HEK293 (cell line): Measurements from ENCODE around the gene BPIFB2.

Experiments used
- CTCF ChIA-PET: fragments of 350-600 bp; formaldehyde crosslinking; extraction: SDS; loops from one replicate; lab custom pipeline; 2021; ENCODE audit warnings: antibody characterized with exemption; lab: Yijun Ruan, JAX
- POLR2A ChIA-PET: fragments of 300-600 bp; formaldehyde crosslinking; extraction: SDS; loops from one replicate; lab custom pipeline; 2020; ENCODE audit warnings: antibody characterized with exemption, inconsistent platforms; lab: Yijun Ruan, JAX
- H3K27ac ChIP-seq: fragments of 200-500 bp; sonication (Bioruptor generic); 2 replicates; pipeline ENCODE4 v1.5.1; 2014; ENCODE audit warnings: low read depth, low read length, control low read depth, inconsistent platforms; ENCODE audit errors: extremely low read depth
- H3K36me3 ChIP-seq, 2 experiments: fragments of 200-500 bp in 1 of 2; sonication (Bioruptor generic) in 1 of 2; 1 replicate in 1 of 2; 2 replicates in 1 of 2; pipeline ENCODE4 v1.5.1; 2014 to 2017; ENCODE audit warnings: inconsistent platforms in 2 of 2, low read length in 2 of 2; ENCODE audit not compliant: control insufficient read depth in 2 of 2, insufficient read depth in 1 of 2
- H3K4me1 ChIP-seq: fragments of 200-500 bp; sonication (Bioruptor generic); 2 replicates; pipeline ENCODE4 v1.5.1; 2014; ENCODE audit warnings: mild to moderate bottlenecking, low read length, inconsistent platforms; ENCODE audit not compliant: control insufficient read depth, insufficient read depth
- H3K4me3 ChIP-seq: 2 replicates; pipeline ENCODE4 v1.5.1; 2011; ENCODE audit warnings: low read depth, mild to moderate bottlenecking, control low read depth, low read length, moderate library complexity
- H3K9me3 ChIP-seq: fragments of 200-500 bp; sonication (Bioruptor generic); 2 replicates; pipeline ENCODE4 v1.5.1; 2014; ENCODE audit warnings: low read depth, low read length, inconsistent platforms; ENCODE audit not compliant: control insufficient read depth, insufficient read depth
- GLIS1 ChIP-seq: fragments of 450-650 bp; formaldehyde crosslinking; IDR thresholded peaks from 2 replicates; pipeline ENCODE4 v1.5.1; 2016; ENCODE audit warnings: missing biosample characterization, missing genetic modification characterization
- KLF8 ChIP-seq: fragments of 450-650 bp; formaldehyde crosslinking; IDR thresholded peaks from 2 replicates; pipeline ENCODE4 v1.5.1; 2016; ENCODE audit warnings: missing biosample characterization, missing genetic modification characterization
- TCF7L2 ChIP-seq: IDR thresholded peaks from 2 replicates; pipeline ENCODE4 v1.6.1; 2011; ENCODE audit warnings: low read depth, mild to moderate bottlenecking, inconsistent platforms, low read length, moderate library complexity, borderline replicate concordance
- ZBTB8A ChIP-seq: fragments of 450-650 bp; formaldehyde crosslinking; IDR thresholded peaks from 2 replicates; pipeline ENCODE4 v1.5.1; 2016; ENCODE audit warnings: missing biosample characterization, missing genetic modification characterization
- ZNF133 ChIP-seq: fragments of 450-650 bp; formaldehyde crosslinking; IDR thresholded peaks from 2 replicates; pipeline ENCODE4 v1.5.1; 2016; ENCODE audit warnings: missing biosample characterization, missing genetic modification characterization
- ZNF214 ChIP-seq: fragments of 450-650 bp; formaldehyde crosslinking; IDR thresholded peaks from 2 replicates; pipeline ENCODE4 v1.5.1; 2017; ENCODE audit warnings: missing biosample characterization, mild to moderate bottlenecking, missing genetic modification characterization, borderline replicate concordance
- ZNF404 ChIP-seq: fragments of 450-650 bp; formaldehyde crosslinking; IDR thresholded peaks from 2 replicates; pipeline ENCODE4 v1.5.1; 2017; ENCODE audit warnings: missing biosample characterization, missing genetic modification characterization
- ZNF549 ChIP-seq: fragments of 450-650 bp; IDR thresholded peaks from 2 replicates; pipeline ENCODE4 v1.5.1; 2018; ENCODE audit warnings: missing biosample characterization, missing genetic modification characterization, mild to moderate bottlenecking, inconsistent platforms, moderate library complexity
- ZNF626 ChIP-seq: fragments of 450-650 bp; sonication (Bioruptor Pico); formaldehyde crosslinking; IDR thresholded peaks from 2 replicates; pipeline ENCODE4 v1.5.1; 2018; ENCODE audit warnings: missing biosample characterization, missing genetic modification characterization, inconsistent platforms
- ZNF660 ChIP-seq: fragments of 450-650 bp; IDR thresholded peaks from 2 replicates; pipeline ENCODE4 v1.5.1; 2018; ENCODE audit warnings: missing biosample characterization, mild to moderate bottlenecking, missing genetic modification characterization
- ZNF785 ChIP-seq: fragments of 450-650 bp; formaldehyde crosslinking; IDR thresholded peaks from 2 replicates; pipeline ENCODE4 v1.5.1; 2016; ENCODE audit warnings: missing biosample characterization, missing genetic modification characterization
- ZNF791 ChIP-seq: fragments of 450-650 bp; formaldehyde crosslinking; IDR thresholded peaks from 2 replicates; pipeline ENCODE4 v1.5.1; 2016; ENCODE audit warnings: missing biosample characterization, missing genetic modification characterization
- ZXDB ChIP-seq: fragments of 450-650 bp; formaldehyde crosslinking; IDR thresholded peaks from 2 replicates; pipeline ENCODE4 v1.5.1; 2016; ENCODE audit warnings: missing biosample characterization, missing genetic modification characterization
- TF ChIP-seq, protein P1 (sequence below): fragments of 450-650 bp; formaldehyde crosslinking; IDR thresholded peaks from 2 replicates; pipeline ENCODE4 v1.5.1; 2016; ENCODE audit warnings: missing biosample characterization, missing genetic modification characterization, low read depth
- TF ChIP-seq, protein P2 (sequence below): fragments of 450-650 bp; formaldehyde crosslinking; IDR thresholded peaks from 2 replicates; pipeline ENCODE4 v1.5.1; 2016; ENCODE audit warnings: missing biosample characterization, missing genetic modification characterization
- TF ChIP-seq, protein P3 (sequence below): fragments of 450-650 bp; formaldehyde crosslinking; IDR thresholded peaks from 2 replicates; pipeline ENCODE4 v1.5.1; 2016; ENCODE audit warnings: missing biosample characterization, missing genetic modification characterization
- TF ChIP-seq, protein P4 (sequence below): fragments of 450-650 bp; formaldehyde crosslinking; IDR thresholded peaks from 2 replicates; pipeline ENCODE4 v1.5.1; 2016; ENCODE audit warnings: missing biosample characterization, missing genetic modification characterization
- TF ChIP-seq, protein P5 (sequence below): fragments of 450-650 bp; formaldehyde crosslinking; IDR thresholded peaks from 2 replicates; pipeline ENCODE4 v1.5.1; 2016; ENCODE audit warnings: missing biosample characterization, missing genetic modification characterization
- TF ChIP-seq, protein P6 (sequence below): fragments of 450-650 bp; formaldehyde crosslinking; IDR thresholded peaks from 2 replicates; pipeline ENCODE4 v1.5.0; 2017; ENCODE audit warnings: missing biosample characterization, missing genetic modification characterization, borderline replicate concordance

BPIFB2 gene

DNA sequence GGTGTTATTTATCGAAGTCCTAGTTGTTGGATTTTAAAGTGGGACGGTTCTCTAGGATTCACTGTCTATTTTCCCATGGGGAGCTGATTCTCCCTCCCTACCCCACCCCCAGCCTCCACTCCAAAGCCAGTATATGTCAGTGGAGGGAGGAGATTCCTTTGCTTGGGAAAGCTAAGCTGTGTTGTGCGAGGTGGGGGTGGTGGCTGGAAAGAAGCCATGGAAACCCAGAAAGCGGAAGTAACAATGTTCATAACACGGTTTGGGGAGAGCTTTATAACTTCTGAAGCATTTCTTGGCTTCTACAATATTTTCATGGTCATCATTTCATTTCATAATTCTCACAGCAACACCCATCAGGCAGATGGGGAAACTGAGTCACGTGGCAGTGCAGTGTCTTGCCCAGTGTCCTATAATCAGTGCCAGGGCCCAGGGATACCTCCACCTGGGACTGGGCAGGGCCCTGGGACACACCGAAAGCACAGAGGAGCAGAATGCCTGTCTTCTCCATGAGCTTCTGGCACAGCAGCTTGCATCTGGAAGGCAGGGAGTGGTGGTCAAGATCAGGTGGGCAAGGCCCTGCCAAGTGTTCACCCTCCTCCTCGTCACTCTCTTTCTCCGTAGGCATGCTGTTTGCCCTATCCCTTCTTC is 7.8 kb upstream of the BPIFB2 start:
- Histone ChIP-seq H3K27ac (no peak overlapping the region), H3K36me3 (no peaks in the 10 kb centered on the region), H3K4me3 (no peak overlapping the region), H3K9me3 (no peaks in the 10 kb centered on the region), H3K4me1 (no peaks in the 10 kb centered on the region)
- ChIA-PET CTCF (no interaction called here), POLR2A (no interaction called here)
- no peak for TF ChIP-seq TCF7L2
- no peak for TF ChIP-seq GLIS1 (tag by site-specific recombination)
- TF ChIP-seq ZXDB, result no peak
- TF ChIP-seq ZNF791, result no peak
- TF ChIP-seq, protein P1, sequence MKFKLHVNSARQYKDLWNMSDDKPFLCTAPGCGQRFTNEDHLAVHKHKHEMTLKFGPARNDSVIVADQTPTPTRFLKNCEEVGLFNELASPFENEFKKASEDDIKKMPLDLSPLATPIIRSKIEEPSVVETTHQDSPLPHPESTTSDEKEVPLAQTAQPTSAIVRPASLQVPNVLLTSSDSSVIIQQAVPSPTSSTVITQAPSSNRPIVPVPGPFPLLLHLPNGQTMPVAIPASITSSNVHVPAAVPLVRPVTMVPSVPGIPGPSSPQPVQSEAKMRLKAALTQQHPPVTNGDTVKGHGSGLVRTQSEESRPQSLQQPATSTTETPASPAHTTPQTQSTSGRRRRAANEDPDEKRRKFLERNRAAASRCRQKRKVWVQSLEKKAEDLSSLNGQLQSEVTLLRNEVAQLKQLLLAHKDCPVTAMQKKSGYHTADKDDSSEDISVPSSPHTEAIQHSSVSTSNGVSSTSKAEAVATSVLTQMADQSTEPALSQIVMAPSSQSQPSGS (tag by site-specific recombination), result no peak
- TF ChIP-seq, protein P2, sequence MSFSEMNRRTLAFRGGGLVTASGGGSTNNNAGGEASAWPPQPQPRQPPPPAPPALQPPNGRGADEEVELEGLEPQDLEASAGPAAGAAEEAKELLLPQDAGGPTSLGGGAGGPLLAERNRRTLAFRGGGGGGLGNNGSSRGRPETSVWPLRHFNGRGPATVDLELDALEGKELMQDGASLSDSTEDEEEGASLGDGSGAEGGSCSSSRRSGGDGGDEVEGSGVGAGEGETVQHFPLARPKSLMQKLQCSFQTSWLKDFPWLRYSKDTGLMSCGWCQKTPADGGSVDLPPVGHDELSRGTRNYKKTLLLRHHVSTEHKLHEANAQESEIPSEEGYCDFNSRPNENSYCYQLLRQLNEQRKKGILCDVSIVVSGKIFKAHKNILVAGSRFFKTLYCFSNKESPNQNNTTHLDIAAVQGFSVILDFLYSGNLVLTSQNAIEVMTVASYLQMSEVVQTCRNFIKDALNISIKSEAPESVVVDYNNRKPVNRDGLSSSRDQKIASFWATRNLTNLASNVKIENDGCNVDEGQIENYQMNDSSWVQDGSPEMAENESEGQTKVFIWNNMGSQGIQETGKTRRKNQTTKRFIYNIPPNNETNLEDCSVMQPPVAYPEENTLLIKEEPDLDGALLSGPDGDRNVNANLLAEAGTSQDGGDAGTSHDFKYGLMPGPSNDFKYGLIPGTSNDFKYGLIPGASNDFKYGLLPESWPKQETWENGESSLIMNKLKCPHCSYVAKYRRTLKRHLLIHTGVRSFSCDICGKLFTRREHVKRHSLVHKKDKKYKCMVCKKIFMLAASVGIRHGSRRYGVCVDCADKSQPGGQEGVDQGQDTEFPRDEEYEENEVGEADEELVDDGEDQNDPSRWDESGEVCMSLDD (tag by site-specific recombination), result no peak
- TF ChIP-seq, protein P3, sequence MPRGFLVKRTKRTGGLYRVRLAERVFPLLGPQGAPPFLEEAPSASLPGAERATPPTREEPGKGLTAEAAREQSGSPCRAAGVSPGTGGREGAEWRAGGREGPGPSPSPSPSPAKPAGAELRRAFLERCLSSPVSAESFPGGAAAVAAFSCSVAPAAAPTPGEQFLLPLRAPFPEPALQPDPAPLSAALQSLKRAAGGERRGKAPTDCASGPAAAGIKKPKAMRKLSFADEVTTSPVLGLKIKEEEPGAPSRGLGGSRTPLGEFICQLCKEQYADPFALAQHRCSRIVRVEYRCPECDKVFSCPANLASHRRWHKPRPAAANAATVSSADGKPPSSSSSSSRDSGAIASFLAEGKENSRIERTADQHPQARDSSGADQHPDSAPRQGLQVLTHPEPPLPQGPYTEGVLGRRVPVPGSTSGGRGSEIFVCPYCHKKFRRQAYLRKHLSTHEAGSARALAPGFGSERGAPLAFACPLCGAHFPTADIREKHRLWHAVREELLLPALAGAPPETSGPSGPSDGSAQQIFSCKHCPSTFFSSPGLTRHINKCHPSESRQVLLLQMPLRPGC (tag by site-specific recombination), result no peak
- TF ChIP-seq ZNF785 (tag by site-specific recombination), result no peak
- TF ChIP-seq, protein P4, sequence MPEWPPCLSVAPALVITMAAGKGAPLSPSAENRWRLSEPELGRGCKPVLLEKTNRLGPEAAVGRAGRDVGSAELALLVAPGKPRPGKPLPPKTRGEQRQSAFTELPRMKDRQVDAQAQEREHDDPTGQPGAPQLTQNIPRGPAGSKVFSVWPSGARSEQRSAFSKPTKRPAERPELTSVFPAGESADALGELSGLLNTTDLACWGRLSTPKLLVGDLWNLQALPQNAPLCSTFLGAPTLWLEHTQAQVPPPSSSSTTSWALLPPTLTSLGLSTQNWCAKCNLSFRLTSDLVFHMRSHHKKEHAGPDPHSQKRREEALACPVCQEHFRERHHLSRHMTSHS (tag by site-specific recombination), result no peak
- TF ChIP-seq, protein P5, sequence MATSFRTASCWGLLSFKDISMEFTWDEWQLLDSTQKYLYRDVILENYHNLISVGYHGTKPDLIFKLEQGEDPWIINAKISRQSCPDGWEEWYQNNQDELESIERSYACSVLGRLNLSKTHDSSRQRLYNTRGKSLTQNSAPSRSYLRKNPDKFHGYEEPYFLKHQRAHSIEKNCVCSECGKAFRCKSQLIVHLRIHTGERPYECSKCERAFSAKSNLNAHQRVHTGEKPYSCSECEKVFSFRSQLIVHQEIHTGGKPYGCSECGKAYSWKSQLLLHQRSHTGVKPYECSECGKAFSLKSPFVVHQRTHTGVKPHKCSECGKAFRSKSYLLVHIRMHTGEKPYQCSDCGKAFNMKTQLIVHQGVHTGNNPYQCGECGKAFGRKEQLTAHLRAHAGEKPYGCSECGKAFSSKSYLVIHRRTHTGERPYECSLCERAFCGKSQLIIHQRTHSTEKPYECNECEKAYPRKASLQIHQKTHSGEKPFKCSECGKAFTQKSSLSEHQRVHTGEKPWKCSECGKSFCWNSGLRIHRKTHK (tag by site-specific recombination), result no peak

DNA sequence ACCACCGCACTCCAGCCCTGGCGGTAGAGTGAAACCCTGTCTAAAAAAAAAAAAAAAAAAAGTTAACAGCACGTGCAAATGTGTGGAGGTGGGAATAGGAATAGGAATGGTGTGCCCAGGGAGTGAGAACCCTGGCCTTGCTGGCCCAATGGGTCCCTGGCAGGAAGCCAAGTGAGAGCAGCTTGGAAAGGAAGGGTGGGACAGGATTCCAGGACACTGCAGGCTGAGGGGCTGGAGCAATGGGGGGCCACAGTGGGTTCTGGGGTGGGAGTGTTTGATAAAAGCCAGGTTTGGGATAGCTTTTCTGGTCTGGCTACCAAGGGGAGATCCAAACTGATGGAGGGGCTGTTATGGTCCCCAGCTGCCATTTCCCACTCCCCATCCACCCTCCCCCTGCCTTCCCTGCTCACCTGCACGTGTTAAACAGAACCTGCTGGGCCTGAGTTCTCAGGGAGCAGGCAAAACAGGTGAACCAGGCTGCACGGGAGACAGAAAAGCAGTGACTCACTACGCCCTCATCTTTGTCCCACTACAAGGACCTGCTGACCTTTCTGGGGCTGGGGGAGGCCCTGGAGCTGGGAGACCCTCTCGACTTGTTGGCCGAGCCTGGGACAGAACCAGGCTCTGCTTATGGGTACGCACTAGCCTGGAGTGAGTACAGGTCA is 6.6 kb upstream of the BPIFB2 start:
- Histone ChIP-seq H3K9me3 (no peaks in the 10 kb centered on the region), H3K27ac (no peak overlapping the region), H3K4me1 (no peaks in the 10 kb centered on the region), H3K36me3 (no peaks in the 10 kb centered on the region), H3K4me3 (no peak overlapping the region)
- ChIA-PET POLR2A (no interaction called here), CTCF (interaction anchor here (1.3 kb wide), 1 partner anchor 95 kb away, joined by 3 read pairs; no protein-coding TSS in a partner anchor)
- no peak for TF ChIP-seq ZNF660 (tag by site-specific recombination)
- no peak for TF ChIP-seq ZNF133 (tag by site-specific recombination)
- TF ChIP-seq, protein P2 (tag by site-specific recombination), result no peak
- no peak for TF ChIP-seq KLF8 (tag by site-specific recombination)
- no peak for TF ChIP-seq ZNF626 (tag by site-specific recombination)
- no peak for TF ChIP-seq ZNF549 (tag by site-specific recombination)
- no peak for TF ChIP-seq ZNF404
- TF ChIP-seq, protein P6, sequence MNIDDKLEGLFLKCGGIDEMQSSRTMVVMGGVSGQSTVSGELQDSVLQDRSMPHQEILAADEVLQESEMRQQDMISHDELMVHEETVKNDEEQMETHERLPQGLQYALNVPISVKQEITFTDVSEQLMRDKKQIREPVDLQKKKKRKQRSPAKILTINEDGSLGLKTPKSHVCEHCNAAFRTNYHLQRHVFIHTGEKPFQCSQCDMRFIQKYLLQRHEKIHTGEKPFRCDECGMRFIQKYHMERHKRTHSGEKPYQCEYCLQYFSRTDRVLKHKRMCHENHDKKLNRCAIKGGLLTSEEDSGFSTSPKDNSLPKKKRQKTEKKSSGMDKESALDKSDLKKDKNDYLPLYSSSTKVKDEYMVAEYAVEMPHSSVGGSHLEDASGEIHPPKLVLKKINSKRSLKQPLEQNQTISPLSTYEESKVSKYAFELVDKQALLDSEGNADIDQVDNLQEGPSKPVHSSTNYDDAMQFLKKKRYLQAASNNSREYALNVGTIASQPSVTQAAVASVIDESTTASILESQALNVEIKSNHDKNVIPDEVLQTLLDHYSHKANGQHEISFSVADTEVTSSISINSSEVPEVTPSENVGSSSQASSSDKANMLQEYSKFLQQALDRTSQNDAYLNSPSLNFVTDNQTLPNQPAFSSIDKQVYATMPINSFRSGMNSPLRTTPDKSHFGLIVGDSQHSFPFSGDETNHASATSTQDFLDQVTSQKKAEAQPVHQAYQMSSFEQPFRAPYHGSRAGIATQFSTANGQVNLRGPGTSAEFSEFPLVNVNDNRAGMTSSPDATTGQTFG (tag by site-specific recombination), result no peak
- TF ChIP-seq ZNF214, result no peak
- no peak for TF ChIP-seq ZBTB8A (tag by site-specific recombination)
- no peak for TF ChIP-seq TCF7L2
- TF ChIP-seq ZXDB, result no peak
